C4-2B (cell line): ENCODE measurements around the gene FAM3B.

Experiments used
- CTCF ChIP-seq: fragments of 450-650 bp; conservative IDR thresholded peaks from 2 replicates; pipeline ENCODE4 v1.5.1; 2017; ENCODE audit warnings: mild to moderate bottlenecking
- ZFX ChIP-seq: fragments of 450-650 bp; IDR thresholded peaks from 2 replicates; pipeline ENCODE4 v1.6.1; 2017

GRCh38 chr21:41370840-41371684 lies 54.5 kb downstream of the FAM3B start:
- TF ChIP-seq CTCF (no peak), ZFX (no peak)
